Measurements from ENCODE around the gene RGS9.

Gene RGS9

DNA sequence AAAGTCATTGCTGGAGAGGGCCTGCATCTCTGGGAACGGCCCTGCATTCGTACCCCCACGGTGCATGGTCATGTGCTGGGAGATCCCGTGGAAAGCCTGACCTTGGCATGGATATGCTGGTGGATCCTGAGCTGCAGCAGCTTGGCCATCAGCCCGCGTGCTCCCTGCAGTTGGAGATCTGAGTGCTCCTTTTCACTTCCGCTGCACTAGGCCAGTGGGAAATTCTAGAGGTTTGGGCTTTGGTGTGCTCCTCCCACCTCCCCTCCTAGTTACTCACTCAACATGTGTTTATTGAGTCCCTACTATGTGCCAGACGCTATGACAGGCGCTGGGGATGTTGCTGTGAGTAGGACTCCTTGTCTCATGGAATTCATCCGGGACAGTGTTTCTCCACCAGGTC lies 91.1 kb downstream of the RGS9 start:
- Histone ChIP-seq H3K4me3 (replicated peaks; ENCODE audit: low read depth, low read length) (no peak overlapping the region), H3K27me3 (replicated peaks; ENCODE audit: control insufficient read depth, insufficient read depth, low read length) (0 out of 2 replicates have a peak, but pooled peaks cover 1% of the 10 kb centered on the region), H3K36me3 (ENCODE audit: control insufficient read depth, insufficient read depth, low read length) (no peaks in the 10 kb centered on the region)
- DNase-seq (ENCODE audit: extremely low read depth, insufficient read length): no peak
- no peak for TF ChIP-seq CTCF (IDR thresholded peaks at IDR 0.05; ENCODE audit: insufficient read depth, low read length, poor library complexity, severe bottlenecking)

DNA sequence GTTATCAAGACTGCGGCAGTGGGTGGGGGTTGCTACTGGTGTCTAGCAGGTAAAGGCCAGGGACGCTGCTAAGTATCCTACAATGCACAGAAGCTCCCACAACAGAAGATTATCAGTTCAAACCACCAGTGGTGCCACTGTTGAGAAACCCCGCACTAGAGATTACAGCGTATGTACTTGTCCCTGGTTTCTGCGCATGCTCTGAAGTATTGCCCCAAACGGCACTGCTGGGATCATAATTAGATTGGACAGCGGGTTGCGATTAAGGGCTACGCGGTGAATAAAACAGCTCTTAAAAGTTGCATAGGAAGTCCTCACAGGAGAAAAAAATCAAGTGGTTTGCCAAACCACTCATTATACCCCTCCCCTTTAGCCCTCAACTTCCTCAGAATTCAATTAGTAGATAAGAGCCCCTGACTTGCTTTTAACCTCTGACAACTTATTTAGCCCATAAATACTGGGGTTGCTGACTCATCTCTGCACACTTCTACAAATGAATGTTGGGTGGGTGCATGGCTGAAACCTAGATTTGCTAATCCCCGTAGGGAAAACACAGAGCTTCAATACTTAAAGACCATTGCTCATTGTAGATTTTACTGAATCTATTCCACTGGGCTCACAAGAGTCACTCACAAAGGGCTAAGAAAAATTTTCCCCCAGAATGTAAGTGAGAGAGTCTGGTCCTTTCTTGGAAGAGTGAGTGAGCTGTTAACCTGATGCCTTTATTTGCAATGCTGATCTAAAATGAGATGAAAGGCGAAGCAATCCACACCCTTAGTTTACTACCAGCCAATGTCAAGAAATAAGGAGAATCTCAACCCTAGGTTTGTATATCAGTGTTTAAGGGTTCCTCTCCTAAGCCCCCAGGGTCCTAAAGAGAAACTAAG lies 91.8 kb downstream of the RGS9 start:
- Histone ChIP-seq H3K4me3 (replicated peaks; ENCODE audit: low read depth, low read length) (no peak overlapping the region), H3K27me3 (replicated peaks; ENCODE audit: control insufficient read depth, insufficient read depth, low read length) (0 out of 2 replicates have a peak, but pooled peaks cover 1% of the 10 kb centered on the region), H3K36me3 (ENCODE audit: control insufficient read depth, insufficient read depth, low read length) (no peaks in the 10 kb centered on the region)
- no peak for TF ChIP-seq CTCF (IDR thresholded peaks at IDR 0.05; ENCODE audit: insufficient read depth, low read length, poor library complexity, severe bottlenecking)
- DNase-seq (ENCODE audit: extremely low read depth, insufficient read length): peak; percentile 53

- no peak for DNase-seq (ENCODE audit: extremely low read depth, insufficient read length)
Measured at GRCh38 chr17:65229621-65229995, 92.4 kb downstream of the RGS9 start.

GRCh38 chr17:65230040-65230439 lies 92.9 kb downstream of the RGS9 start:
- no peak for TF ChIP-seq CTCF (IDR thresholded peaks at IDR 0.05; ENCODE audit: insufficient read depth, low read length, poor library complexity, severe bottlenecking)
- no peak for DNase-seq (ENCODE audit: extremely low read depth, insufficient read length)
- Histone ChIP-seq H3K36me3 (ENCODE audit: control insufficient read depth, insufficient read depth, low read length) (no peaks in the 10 kb centered on the region), H3K4me3 (replicated peaks; ENCODE audit: low read depth, low read length) (no peak overlapping the region), H3K27me3 (replicated peaks; ENCODE audit: control insufficient read depth, insufficient read depth, low read length) (0 out of 2 replicates have a peak, but pooled peaks cover 1% of the 10 kb centered on the region)

More at GRCh38 chr17:65229621-65229995, 92.4 kb downstream of the RGS9 start:
- Histone ChIP-seq H3K27me3 (replicated peaks; ENCODE audit: control insufficient read depth, insufficient read depth, low read length) (0 out of 2 replicates have a peak, but pooled peaks cover 1% of the 10 kb centered on the region), H3K4me3 (replicated peaks; ENCODE audit: low read depth, low read length) (no peak overlapping the region), H3K36me3 (ENCODE audit: control insufficient read depth, insufficient read depth, low read length) (no peaks in the 10 kb centered on the region)
- no peak for TF ChIP-seq CTCF (IDR thresholded peaks at IDR 0.05; ENCODE audit: insufficient read depth, low read length, poor library complexity, severe bottlenecking)

DNA sequence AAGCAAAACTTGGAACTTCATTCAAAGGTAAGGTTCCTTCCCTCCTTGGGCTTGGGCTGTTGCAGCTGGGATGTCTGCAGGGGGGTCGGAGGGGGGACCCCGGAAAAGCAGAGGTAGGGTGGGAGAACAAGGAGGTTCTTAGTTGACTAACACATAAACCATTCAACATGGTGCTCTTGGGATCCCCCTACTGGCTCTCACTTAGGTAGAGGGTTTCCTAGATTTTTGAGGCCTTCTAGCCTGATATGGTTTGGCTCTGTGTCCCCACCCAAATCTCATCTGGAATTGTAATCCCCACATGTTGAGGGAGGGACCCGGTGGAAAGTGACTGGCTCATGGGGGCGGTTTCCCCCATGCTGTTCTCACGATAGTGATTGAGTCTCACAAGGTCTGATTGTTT lies 93.9 kb downstream of the RGS9 start:
- Histone ChIP-seq H3K27me3 (replicated peaks; ENCODE audit: control insufficient read depth, insufficient read depth, low read length) (0 out of 2 replicates have a peak, but pooled peaks cover 1% of the 10 kb centered on the region), H3K4me3 (replicated peaks; ENCODE audit: low read depth, low read length) (no peak overlapping the region), H3K36me3 (ENCODE audit: control insufficient read depth, insufficient read depth, low read length) (no peaks in the 10 kb centered on the region)
- DNase-seq (ENCODE audit: extremely low read depth, insufficient read length): no peak
- TF ChIP-seq CTCF (IDR thresholded peaks at IDR 0.05; ENCODE audit: insufficient read depth, low read length, poor library complexity, severe bottlenecking): peak; percentile 33

Measured in GM06990 (cell line).